ENCODE results near the gene UBE2L3.
"Not testable (repeated sequence)": the region's sequence is repeated elsewhere in the genome, so short reads cannot be mapped to it uniquely, and the experiment has no call there.

The UBE2L3 gene

GRCh38 chr22:21603973-21604372 is 36.5 kb downstream of the UBE2L3 start:
- no peak for FAIRE-seq

- FAIRE-seq, result no peak
Measured at GRCh38 chr22:21605887-21606564, 38.5 kb downstream of the UBE2L3 start.

GRCh38 chr22:21606775-21607174 is 39.3 kb downstream of the UBE2L3 start:
- FAIRE-seq, result no peak

- FAIRE-seq, result not testable (repeated sequence)
Measured at GRCh38 chr22:21609556-21610157, 42.1 kb downstream of the UBE2L3 start.

GRCh38 chr22:21611210-21611977 is 43.9 kb downstream of the UBE2L3 start:
- no peak for FAIRE-seq

GRCh38 chr22:21612858-21613257 is 45.3 kb downstream of the UBE2L3 start:
- FAIRE-seq, result no peak

GRCh38 chr22:21613553-21614233 is 46.2 kb downstream of the UBE2L3 start:
- no peak for FAIRE-seq

- FAIRE-seq, result no peak
Measured at GRCh38 chr22:21615731-21616130, 48.2 kb downstream of the UBE2L3 start.

- not testable (repeated sequence) for FAIRE-seq
Measured at GRCh38 chr22:21617337-21617736, 49.8 kb downstream of the UBE2L3 start.

- FAIRE-seq, result no peak
Measured at GRCh38 chr22:21621025-21621424, 53.5 kb downstream of the UBE2L3 start.

GRCh38 chr22:21622011-21622918 is 54.8 kb downstream of the UBE2L3 start:
- no peak for FAIRE-seq

GRCh38 chr22:21622919-21623647 is 55.6 kb downstream of the UBE2L3 start:
- no peak for FAIRE-seq

GRCh38 chr22:21623648-21623970 is 56.1 kb downstream of the UBE2L3 start:
- no peak for FAIRE-seq

GRCh38 chr22:21624120-21624879 is 56.8 kb downstream of the UBE2L3 start:
- FAIRE-seq, result no peak

GRCh38 chr22:21624880-21625791 is 57.6 kb downstream of the UBE2L3 start:
- FAIRE-seq, result no peak

GRCh38 chr22:21626073-21626734 is 58.7 kb downstream of the UBE2L3 start:
- FAIRE-seq, result no peak

- FAIRE-seq, result no peak
Measured at GRCh38 chr22:21626735-21627469, 59.4 kb downstream of the UBE2L3 start.
